ENCODE measurements around the gene ZNF549. TPM values are rescaled to one million over a fixed set of nuclear protein-coding genes. Genes with fewer than 3 reads are reported as not detected.

Gene ZNF549
- polyA plus RNA-seq, 1 experiment, result 2.5 TPM

GRCh38 chr19:57559404-57560025 is 32.4 kb downstream of the ZNF549 start, which contains the start of gene ZNF550:
Gene ZNF550 (minus strand): TSS chr19:57559863. CDS start chr19:57559682, 181 bp downstream.
- Histone ChIP-seq H3K27me3 (ENCODE audit: control insufficient read depth, insufficient read depth, low read length) (no peaks in the 10 kb centered on the region), H3K4me3 (ENCODE audit: low read depth, low read length) (peak within 1 kb of the TSS; percentile 84), H3K36me3 (ENCODE audit: control insufficient read depth, insufficient read depth, low read length) (peaks cover 10% of the 10 kb centered on the region)
- POLR2A ChIA-PET, result no interaction called here
- peak; percentile 38 for DNase-seq (ENCODE audit: low read depth)
- TF ChIP-seq CTCF (IDR thresholded peaks at IDR 0.05; ENCODE audit: insufficient read depth, low read depth, low read length), result no peak
- CTCF ChIA-PET, result interaction anchor here (0.6 to 0.7 kb wide), 3 partner anchors 13 to 1143 kb away, joined by 3 read pairs; no protein-coding TSS in a partner anchor

- Histone ChIP-seq H3K4me3 (ENCODE audit: low read depth, low read length) (peak overlapping the region; percentile 84), H3K36me3 (ENCODE audit: control insufficient read depth, insufficient read depth, low read length) (peaks cover 8% of the 10 kb centered on the region), H3K27me3 (ENCODE audit: control insufficient read depth, insufficient read depth, low read length) (no peaks in the 10 kb centered on the region)
- POLR2A ChIA-PET, result no interaction called here
- CTCF ChIA-PET, result interaction anchor here (0.6 kb wide), 2 partner anchors 107 to 1144 kb away, joined by 3 read pairs; no protein-coding TSS in a partner anchor
- no peak for TF ChIP-seq CTCF (IDR thresholded peaks at IDR 0.05; ENCODE audit: insufficient read depth, low read depth, low read length)
- DNase-seq (ENCODE audit: low read depth), result peak; percentile 61
Observed at GRCh38 chr19:57560049-57560491, 32.9 kb downstream of the ZNF549 start.

- no peaks in the 10 kb centered on the region for H3K36me3 ChIP-seq (ENCODE audit: control insufficient read depth, insufficient read depth, low read length)
- CTCF ChIA-PET, result no interaction called here
- no peak for TF ChIP-seq CTCF (IDR thresholded peaks at IDR 0.05; ENCODE audit: insufficient read depth, low read depth, low read length)
- H3K4me3 ChIP-seq (ENCODE audit: low read depth, low read length), result no peak overlapping the region
- no peak for DNase-seq (ENCODE audit: low read depth)
- no peaks in the 10 kb centered on the region for H3K27me3 ChIP-seq (ENCODE audit: control insufficient read depth, insufficient read depth, low read length)
- POLR2A ChIA-PET, result no interaction called here
Observed at GRCh38 chr19:57563547-57563946, 36.4 kb downstream of the ZNF549 start.

GRCh38 chr19:57566396-57567265 is 39.5 kb downstream of the ZNF549 start:
- POLR2A ChIA-PET, result no interaction called here
- no peak for TF ChIP-seq CTCF (IDR thresholded peaks at IDR 0.05; ENCODE audit: insufficient read depth, low read depth, low read length)
- CTCF ChIA-PET, result interaction anchor here (0.6 kb wide), 1 partner anchor 678 kb away, joined by 3 read pairs; no protein-coding TSS in a partner anchor
- DNase-seq (ENCODE audit: low read depth), result no peak
- Histone ChIP-seq H3K36me3 (ENCODE audit: control insufficient read depth, insufficient read depth, low read length) (peaks cover 3% of the 10 kb centered on the region; the same call in 1 of the 2 replicates), H3K4me3 (ENCODE audit: low read depth, low read length) (no peak overlapping the region), H3K27me3 (ENCODE audit: control insufficient read depth, insufficient read depth, low read length) (no peaks in the 10 kb centered on the region)

- no peak for TF ChIP-seq CTCF (IDR thresholded peaks at IDR 0.05; ENCODE audit: insufficient read depth, low read depth, low read length)
- H3K36me3 ChIP-seq (ENCODE audit: control insufficient read depth, insufficient read depth, low read length), result peaks cover 27% of the 10 kb centered on the region
- H3K4me3 ChIP-seq (ENCODE audit: low read depth, low read length), result no peak overlapping the region
- no peak for DNase-seq (ENCODE audit: low read depth)
- no peaks in the 10 kb centered on the region for H3K27me3 ChIP-seq (ENCODE audit: control insufficient read depth, insufficient read depth, low read length)
- ChIA-PET CTCF (interaction anchor here (1.6 kb wide), 1 partner anchor 8 kb away, joined by 3 read pairs; the partner anchor contains the start of gene ZNF416), POLR2A (no interaction called here)
Observed at GRCh38 chr19:57570707-57571106, 43.6 kb downstream of the ZNF549 start.
